DMS 273 (cell line): Measurements from ENCODE around the gene GSK3B.

Experiments
- DNase-seq: peaks from one replicate; lab custom pipeline; 2025; ENCODE audit not compliant: unreplicated experiment; lab: John Stamatoyannopoulos, UW

GSK3B gene

GRCh38 chr3:119950666-119951325, 143.5 kb downstream of the GSK3B start:
- DNase-seq = no peak

GRCh38 chr3:119945291-119945690, 149.0 kb downstream of the GSK3B start:
- DNase-seq = no peak

DNA sequence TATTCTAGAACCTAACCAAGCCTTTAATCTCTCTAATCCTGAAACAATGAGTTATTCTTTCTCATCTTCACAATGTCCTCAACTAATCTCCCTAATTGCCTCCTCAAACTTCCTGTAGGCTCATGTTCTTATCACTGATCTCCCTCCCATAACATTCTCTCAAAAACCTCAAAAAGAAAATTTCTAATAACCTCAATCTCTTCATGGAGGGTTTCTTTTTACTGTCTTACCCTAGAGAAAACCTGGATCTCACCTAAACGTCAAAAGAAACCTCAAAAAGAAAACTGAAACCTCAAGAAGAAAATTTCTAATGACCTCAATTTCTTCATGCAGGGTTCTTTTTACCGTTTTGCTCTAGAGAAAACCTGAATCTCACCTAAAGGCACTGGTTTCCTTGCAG, 150.2 kb downstream of the GSK3B start:
- no peak for DNase-seq

DNA sequence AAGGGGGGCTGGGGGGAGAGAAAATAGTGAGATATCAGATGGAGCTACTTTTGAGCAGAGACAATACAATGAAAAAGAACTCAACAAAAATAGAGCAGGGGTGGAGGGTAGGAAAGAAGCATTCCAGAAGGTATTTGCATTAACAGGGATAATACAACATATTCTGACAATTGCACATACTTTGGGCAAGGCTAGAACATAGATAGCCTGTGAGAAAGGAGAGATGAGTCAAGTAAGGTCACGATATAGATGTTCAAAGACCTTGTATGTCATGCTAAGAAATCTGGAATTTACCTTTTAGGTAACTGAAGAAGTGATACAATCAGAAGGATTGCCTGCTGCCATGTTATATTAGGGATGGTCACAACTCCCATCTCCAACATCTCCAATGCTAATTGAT, 155.2 kb downstream of the GSK3B start:
- DNase-seq = no peak

DNA sequence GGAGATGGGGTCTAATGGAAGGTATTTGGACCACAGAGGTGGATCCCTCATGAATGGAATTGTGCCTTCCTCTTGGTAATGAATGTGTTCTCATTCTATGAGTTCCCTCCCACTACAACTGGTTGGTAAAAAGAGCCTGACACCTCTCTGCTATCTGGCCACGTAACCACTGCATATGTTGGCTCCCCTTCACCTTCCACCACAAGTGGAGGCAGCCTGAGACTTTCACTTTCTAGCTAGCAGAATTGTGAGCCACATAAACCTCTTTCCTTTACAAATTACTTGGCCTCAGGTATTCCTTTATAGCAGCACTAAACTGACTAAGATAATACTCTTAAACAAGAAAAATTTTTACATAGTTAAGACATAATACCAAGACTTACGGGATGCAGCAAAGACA, 157.0 kb downstream of the GSK3B start:
- DNase-seq = no peak

DNA sequence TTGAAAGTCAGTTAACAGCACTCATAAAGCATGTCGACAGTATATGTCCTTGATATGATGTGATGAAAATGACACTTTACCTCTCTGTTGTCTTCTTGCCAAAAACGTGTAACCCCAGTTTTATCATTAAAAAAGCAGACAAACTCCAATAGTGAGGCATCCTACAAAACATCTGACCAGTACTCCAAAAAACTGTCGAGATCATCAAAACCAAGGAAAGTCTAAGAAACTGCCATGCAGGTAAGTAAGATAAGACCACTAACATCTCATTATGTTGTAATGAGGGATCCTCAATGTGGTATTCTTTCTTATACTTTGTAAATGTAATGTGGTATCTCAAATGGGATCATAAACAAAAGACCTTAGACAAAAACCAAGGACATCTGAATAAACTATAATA, 160.0 kb downstream of the GSK3B start:
- DNase-seq = no peak

GRCh38 chr3:119933207-119933606, 161.0 kb downstream of the GSK3B start:
- DNase-seq = no peak

- DNase-seq = no peak
Observed at GRCh38 chr3:119930286-119930685, 164.0 kb downstream of the GSK3B start.

DNA sequence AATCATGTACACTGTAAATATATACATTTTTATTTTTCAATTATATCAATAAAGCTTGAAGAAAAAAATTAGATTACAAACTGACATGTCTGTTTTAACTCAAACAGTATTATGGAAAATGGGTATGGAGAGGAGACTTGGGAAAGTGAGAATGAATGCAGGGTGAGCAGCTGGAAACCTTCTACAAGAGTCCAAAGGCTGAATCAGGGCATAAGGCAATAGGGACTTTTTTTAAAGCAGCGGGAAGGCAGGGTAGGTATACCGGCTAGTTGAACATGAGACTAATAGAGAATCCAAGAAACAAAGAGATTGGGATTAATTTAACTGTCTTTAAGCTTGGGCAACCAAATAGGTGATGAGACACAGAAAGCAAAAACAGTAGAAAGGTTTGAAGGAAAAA, 167.1 kb downstream of the GSK3B start:
- DNase-seq = no peak

- no peak for DNase-seq
Observed at GRCh38 chr3:119924111-119925094, 169.8 kb downstream of the GSK3B start.

DNA sequence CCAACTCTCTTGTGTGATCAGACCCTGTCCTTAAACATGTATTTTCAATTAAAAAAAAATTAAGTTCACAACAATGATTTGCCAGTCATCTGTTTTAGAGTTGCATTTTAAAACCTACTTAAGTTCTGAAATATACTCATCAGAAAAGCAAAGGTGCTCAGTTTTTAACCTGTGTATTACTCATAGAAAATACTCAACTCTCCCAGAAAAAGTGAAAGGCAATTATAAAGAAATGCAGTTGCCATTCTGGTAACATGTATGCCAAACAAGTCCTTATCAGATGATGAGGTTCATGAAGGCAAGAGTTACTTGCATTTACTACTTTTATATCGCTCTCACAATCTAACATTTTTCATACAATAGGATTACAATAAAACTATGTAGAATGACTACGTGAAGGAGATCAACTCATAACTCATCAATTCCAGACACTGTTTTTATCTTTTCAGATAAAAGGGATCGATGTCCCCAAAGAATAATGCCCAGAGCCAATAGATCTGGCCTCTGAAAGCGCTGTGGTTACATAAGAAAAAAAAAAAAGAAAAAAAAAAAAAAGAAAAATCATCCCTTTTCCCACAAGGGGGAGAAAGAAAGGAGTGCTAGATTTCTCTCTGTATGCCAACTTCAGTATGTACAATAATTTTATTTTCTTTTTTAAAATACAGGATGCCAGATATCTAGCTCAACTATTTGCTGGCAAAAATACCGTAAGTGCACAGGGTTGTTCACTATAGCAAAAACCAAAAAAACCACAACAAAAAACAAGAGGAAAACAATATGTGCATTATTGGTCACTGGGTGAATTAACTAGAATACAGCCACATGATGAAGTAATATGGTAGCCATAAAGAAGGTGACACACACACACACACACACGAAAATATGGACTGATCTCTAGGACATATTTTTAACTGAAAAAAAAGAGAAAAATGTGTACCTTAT, 175.0 kb downstream of the GSK3B start:
- DNase-seq = no peak

- no peak for DNase-seq
Observed at GRCh38 chr3:119913021-119913420, 181.2 kb downstream of the GSK3B start.

DNA sequence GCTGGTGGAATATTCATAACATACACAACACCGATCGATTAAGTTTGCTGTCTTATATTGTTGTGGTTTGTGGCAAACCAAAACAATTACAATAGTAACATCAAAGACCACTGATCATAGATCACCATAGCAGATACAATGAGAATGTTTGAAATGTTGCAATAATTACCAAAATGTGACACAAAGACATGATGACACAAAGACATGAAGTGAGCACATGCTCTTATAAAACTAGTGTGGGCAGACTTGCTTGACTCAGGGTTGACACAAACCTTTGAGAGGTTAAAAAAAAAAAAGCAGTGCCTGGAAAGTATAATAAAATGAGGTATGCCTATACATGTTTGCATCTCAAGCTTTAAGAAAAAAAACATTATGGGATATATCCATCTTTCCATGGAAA, 182.0 kb downstream of the GSK3B start:
- no peak for DNase-seq

GRCh38 chr3:119911748-119912147, 182.5 kb downstream of the GSK3B start:
- DNase-seq = no peak

- no peak for DNase-seq
Observed at GRCh38 chr3:119902061-119902460, 192.2 kb downstream of the GSK3B start.

- DNase-seq = no peak
Observed at GRCh38 chr3:119901148-119901547, 193.1 kb downstream of the GSK3B start.

- DNase-seq = no peak
Observed at GRCh38 chr3:119899192-119899511, 195.1 kb downstream of the GSK3B start.

- DNase-seq = no peak
Observed at GRCh38 chr3:119898478-119899191, 195.6 kb downstream of the GSK3B start.

- no peak for DNase-seq
Observed at GRCh38 chr3:119894195-119894594, 200.1 kb downstream of the GSK3B start.

GRCh38 chr3:119893769-119894168, 200.5 kb downstream of the GSK3B start:
- DNase-seq = no peak
